HUES6 (cell line): ENCODE measurements around the gene PROCA1.
"Not testable (repeated sequence)": the region's sequence is repeated elsewhere in the genome, so short reads cannot be mapped to it uniquely, and the experiment has no call there.

Source experiments
- H3K27ac ChIP-seq: 2 replicates; pipeline ENCODE4 v1.7.0; 2013; ENCODE audit warnings: low read depth, mild to moderate bottlenecking, low read length, inconsistent platforms
- H3K27me3 ChIP-seq: 2 replicates; pipeline ENCODE4 v1.6.1; 2013; ENCODE audit warnings: low read length; ENCODE audit not compliant: control insufficient read depth, insufficient read depth
- H3K36me3 ChIP-seq: 2 replicates; pipeline ENCODE4 v1.6.1; 2013; ENCODE audit warnings: low read length; ENCODE audit not compliant: control insufficient read depth, insufficient read depth
- H3K4me1 ChIP-seq: 2 replicates; pipeline ENCODE4 v1.6.1; 2013; ENCODE audit warnings: low read length; ENCODE audit not compliant: control insufficient read depth, insufficient read depth
- H3K4me3 ChIP-seq: 2 replicates; pipeline ENCODE4 v1.5.1; 2013; ENCODE audit warnings: low read depth, low read length
- H3K9ac ChIP-seq: one replicate; pipeline ENCODE4 v1.6.1; 2013; ENCODE audit warnings: mild to moderate bottlenecking, low read length
- H3K9me3 ChIP-seq: 2 replicates; pipeline ENCODE4 v1.6.1; 2013; ENCODE audit warnings: low read depth, low read length; ENCODE audit not compliant: control insufficient read depth, insufficient read depth

The PROCA1 gene

DNA sequence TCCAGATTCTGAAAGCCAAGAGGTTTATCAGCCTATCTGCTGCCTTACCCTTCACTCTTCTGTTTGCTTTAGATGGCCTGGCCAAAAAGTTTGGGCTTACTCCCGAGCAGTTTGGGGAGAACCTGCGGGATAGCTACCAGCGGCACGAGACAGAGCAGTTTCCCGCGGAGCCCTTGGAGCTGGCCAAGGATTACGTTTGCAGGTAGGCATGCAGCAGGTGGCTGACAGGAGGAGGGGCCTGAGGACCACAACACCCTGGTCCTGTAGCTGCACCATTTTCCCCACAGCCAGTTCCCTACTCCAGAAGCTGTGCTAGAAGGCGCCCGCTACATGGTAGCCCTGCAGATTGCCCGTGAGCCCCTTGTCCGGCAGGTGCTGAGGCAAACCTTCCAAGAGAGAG lies 29.0 kb downstream of the PROCA1 start:
- Histone ChIP-seq H3K9ac (no peak overlapping the region), H3K4me1 (no peaks in the 10 kb centered on the region), H3K27me3 (no peaks in the 10 kb centered on the region), H3K27ac (no peak overlapping the region), H3K4me3 (no peak overlapping the region), H3K9me3 (no peaks in the 10 kb centered on the region), H3K36me3 (peaks cover 95% of the 10 kb centered on the region)

DNA sequence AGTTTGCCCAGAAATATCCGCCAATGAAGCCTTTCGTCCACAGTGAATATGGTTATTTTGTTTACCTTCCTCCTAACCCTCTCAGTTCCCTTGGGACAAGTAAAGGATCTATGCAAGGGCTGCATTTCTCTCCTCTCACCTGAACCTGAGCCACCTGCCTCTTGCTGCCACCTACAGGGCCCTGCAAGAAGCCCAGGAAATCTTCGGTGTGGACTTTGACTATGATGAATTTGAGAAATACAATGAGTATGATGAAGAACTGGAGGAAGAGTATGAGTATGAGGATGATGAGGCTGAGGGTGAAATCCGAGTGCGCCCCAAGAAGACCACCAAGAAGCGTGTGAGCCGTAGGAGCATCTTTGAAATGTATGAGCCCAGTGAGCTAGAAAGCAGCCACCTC lies 35.7 kb downstream of the PROCA1 start:
- Histone ChIP-seq H3K27me3 (no peaks in the 10 kb centered on the region), H3K9me3 (no peaks in the 10 kb centered on the region), H3K27ac (no peak overlapping the region), H3K4me3 (no peak overlapping the region), H3K9ac (no peak overlapping the region), H3K4me1 (no peaks in the 10 kb centered on the region), H3K36me3 (peaks cover 97% of the 10 kb centered on the region)

DNA sequence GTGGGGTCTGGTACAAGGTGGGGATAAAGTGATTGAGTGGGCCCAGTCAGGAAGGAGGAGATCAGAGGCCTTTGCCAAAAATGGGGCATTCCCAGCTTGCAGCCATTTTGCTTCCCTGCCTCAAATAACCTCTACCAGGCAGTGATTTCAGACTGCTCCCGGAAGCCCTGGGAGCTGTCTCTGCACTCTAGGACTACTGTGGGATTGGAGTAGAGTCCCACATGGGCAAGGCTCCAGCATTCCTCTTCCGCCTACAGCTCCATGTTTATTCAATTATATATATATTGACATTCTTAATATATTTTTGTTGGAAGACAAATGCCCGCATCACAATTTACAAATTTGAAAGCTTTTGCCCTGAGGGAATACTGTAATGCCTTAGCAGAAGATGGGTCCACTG lies 36.2 kb downstream of the PROCA1 start:
- H3K27me3 ChIP-seq, result no peaks in the 10 kb centered on the region
- H3K4me3 ChIP-seq, result no peak overlapping the region
- H3K9ac ChIP-seq, result no peak overlapping the region
- H3K9me3 ChIP-seq, result no peaks in the 10 kb centered on the region
- no peak overlapping the region for H3K27ac ChIP-seq
- peaks cover 96% of the 10 kb centered on the region for H3K36me3 ChIP-seq
- H3K4me1 ChIP-seq, result no peaks in the 10 kb centered on the region

- Histone ChIP-seq H3K27me3 (no peaks in the 10 kb centered on the region), H3K27ac (no peak overlapping the region), H3K9ac (no peak overlapping the region), H3K4me3 (no peak overlapping the region), H3K9me3 (no peaks in the 10 kb centered on the region), H3K36me3 (peaks cover 78% of the 10 kb centered on the region), H3K4me1 (no peaks in the 10 kb centered on the region)
Measured at GRCh38 chr17:28669918-28670317, 41.8 kb downstream of the PROCA1 start.

DNA sequence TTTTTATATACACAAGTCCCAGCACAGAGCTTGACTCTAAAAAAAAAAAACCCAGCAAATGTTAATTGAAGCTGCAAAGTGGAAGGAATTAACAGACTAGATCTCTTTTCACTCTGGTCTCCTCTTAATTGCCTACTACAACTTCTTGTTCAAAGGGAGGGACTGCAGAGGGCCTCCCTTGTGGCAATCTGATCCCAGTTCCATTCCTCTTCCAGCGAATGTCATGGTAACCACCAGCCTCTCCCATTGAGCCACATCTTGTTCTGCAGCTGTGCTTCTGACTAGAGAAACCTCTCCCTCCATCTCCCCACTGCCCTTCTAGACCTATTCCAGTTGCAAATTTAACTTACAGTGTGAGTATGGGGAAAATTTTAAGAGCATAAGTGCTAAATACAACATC lies 43.8 kb downstream of the PROCA1 start:
- H3K9me3 ChIP-seq, result no peaks in the 10 kb centered on the region
- H3K9ac ChIP-seq, result no peak overlapping the region
- no peak overlapping the region for H3K27ac ChIP-seq
- H3K4me3 ChIP-seq, result no peak overlapping the region
- H3K4me1 ChIP-seq, result peaks cover 3% of the 10 kb centered on the region; the same call in 1 of the 2 replicates
- peaks cover 63% of the 10 kb centered on the region for H3K36me3 ChIP-seq
- H3K27me3 ChIP-seq, result no peaks in the 10 kb centered on the region

GRCh38 chr17:28665994-28666393 lies 45.7 kb downstream of the PROCA1 start:
- Histone ChIP-seq H3K4me3 (no peak overlapping the region), H3K9me3 (no peaks in the 10 kb centered on the region), H3K27ac (no peak overlapping the region), H3K9ac (no peak overlapping the region), H3K4me1 (peaks cover 5% of the 10 kb centered on the region; the same call in 1 of the 2 replicates), H3K36me3 (peaks cover 45% of the 10 kb centered on the region), H3K27me3 (no peaks in the 10 kb centered on the region)

DNA sequence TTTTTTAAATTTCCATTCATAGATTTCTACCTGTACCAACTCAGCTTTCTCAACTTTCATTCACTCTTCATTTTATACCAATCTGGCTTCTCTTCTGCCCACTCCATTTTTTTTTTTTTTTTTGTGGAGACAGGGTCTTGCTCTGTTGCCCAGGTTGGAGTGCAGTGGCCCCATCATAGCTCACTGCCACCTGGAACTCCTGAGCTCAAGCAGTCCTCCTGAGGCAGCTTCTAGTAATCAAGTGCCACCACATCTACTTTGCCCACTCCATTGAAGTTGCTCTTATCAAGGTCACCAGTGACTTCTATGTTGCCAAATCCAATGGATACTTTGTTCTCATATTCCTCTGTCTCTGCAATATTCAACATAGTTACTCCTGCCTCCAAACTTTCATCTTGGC lies 48.0 kb downstream of the PROCA1 start:
- no peak overlapping the region for H3K27ac ChIP-seq

GRCh38 chr17:28662527-28662829 lies 49.2 kb downstream of the PROCA1 start:
- Histone ChIP-seq H3K27me3 (no peaks in the 10 kb centered on the region), H3K4me3 (peak overlapping the region; percentile 98), H3K4me1 (peaks cover 5% of the 10 kb centered on the region; the same call in 1 of the 2 replicates), H3K9me3 (peaks cover 21% of the 10 kb centered on the region), H3K9ac (peak overlapping the region; percentile 95), H3K36me3 (peaks cover 46% of the 10 kb centered on the region), H3K27ac (peak overlapping the region; percentile 88)

More for the DNA sequence above, 48.0 kb downstream of the PROCA1 start:
- no peak overlapping the region for H3K4me3 ChIP-seq
- H3K36me3 ChIP-seq, result peaks cover 48% of the 10 kb centered on the region
- H3K4me1 ChIP-seq, result peaks cover 5% of the 10 kb centered on the region; the same call in 1 of the 2 replicates
- no peaks in the 10 kb centered on the region for H3K27me3 ChIP-seq
- H3K9me3 ChIP-seq, result peaks cover 12% of the 10 kb centered on the region
- no peak overlapping the region for H3K9ac ChIP-seq

DNA sequence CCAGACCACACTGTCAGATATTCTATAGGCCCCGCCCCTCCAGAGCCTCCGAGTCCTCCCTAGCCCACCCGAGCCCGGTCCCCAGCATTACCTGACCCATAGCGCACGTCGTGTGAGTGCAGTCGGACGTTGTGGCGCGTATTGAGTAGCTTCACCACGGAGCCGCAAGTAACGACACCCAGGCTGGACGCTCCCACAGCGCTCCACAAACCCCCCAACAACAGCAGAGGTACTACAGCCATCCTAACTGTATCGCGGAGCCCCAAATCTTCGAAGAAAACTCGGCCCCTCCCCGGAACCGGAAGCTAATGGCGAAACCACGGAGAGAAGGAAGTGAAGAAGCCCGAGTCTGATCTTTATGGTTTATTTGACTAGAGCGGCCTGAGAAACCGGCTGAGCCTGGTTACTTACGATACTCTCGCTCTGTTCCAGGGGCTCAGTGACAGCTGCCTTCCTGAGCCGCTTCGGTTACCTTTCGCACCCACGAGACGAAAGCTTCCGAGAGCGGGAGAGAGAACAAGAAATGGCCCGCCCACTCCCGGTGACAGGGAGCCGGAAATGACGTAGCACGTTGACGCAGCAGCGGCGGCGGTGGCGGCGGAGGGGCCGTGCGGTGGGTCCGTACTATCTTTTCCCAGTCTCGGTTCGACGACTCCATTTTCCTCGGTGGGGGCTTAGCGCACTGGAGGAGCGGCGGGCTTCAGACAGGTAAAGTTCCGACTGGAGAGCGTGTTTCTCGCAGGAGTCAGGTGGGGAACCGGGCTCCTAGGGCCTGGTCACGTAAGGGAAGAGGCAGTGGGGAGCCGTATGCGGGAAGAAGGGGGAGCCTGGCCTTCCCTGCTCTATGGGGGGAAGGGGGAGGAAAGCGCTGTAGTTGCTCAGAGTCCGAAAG lies 49.8 kb downstream of the PROCA1 start, which contains the start of the genes SDF2 and SUPT6H:
SDF2 (minus strand) TSS at position 272 of the 892 bp plus-strand sequence; CDS start at position 242, 30 bp downstream.
SUPT6H (plus strand) TSS at position 571 of the 892 bp plus-strand sequence. CDS start 11,197 bp downstream, outside the sequence.
- H3K36me3 ChIP-seq, result peaks cover 45% of the 10 kb centered on the region
- peaks cover 24% of the 10 kb centered on the region for H3K9me3 ChIP-seq
- no peaks in the 10 kb centered on the region for H3K27me3 ChIP-seq
- peak within 1 kb of the TSS; percentile 98 for H3K4me3 ChIP-seq
- H3K9ac ChIP-seq, result peak within 1 kb of the TSS; percentile 95
- peak within 1 kb of the TSS; percentile 88 for H3K27ac ChIP-seq
- peaks cover 5% of the 10 kb centered on the region; the same call in 1 of the 2 replicates for H3K4me1 ChIP-seq

GRCh38 chr17:28659497-28659881 lies 52.2 kb downstream of the PROCA1 start:
- not testable (repeated sequence) for H3K27ac ChIP-seq, H3K9ac ChIP-seq, H3K4me1 ChIP-seq, H3K27me3 ChIP-seq, H3K4me3 ChIP-seq
- Histone ChIP-seq H3K36me3 (peaks cover 37% of the 10 kb centered on the region), H3K9me3 (peaks cover 29% of the 10 kb centered on the region)

- H3K9ac ChIP-seq, H3K27ac ChIP-seq, H3K27me3 ChIP-seq, H3K4me3 ChIP-seq, H3K4me1 ChIP-seq: not testable (repeated sequence)
- peaks cover 29% of the 10 kb centered on the region for H3K9me3 ChIP-seq
- peaks cover 40% of the 10 kb centered on the region for H3K36me3 ChIP-seq
Measured at GRCh38 chr17:28658766-28659496, 52.8 kb downstream of the PROCA1 start.
